Measurements from ENCODE around the gene CADPS2. TPM values are rescaled to one million over a fixed set of nuclear protein-coding genes. Genes with fewer than 3 reads are reported as not detected.

CADPS2 gene
- total and polyA plus RNA-seq, 10 of the 15 experiments (the other 5 are each of a cell fraction or from before 2014, with no cell fraction given): 0.05 to 7.5 (median 0.25) TPM

GRCh38 chr7:122770686-122771335, 115.4 kb downstream of the CADPS2 start:
- Histone ChIP-seq H3K36me3 (ENCODE audit: control insufficient read depth in 2 of 2, insufficient read depth in 2 of 2, low read length in 1 of 2) (no peaks in the 10 kb centered on the region), H4K20me1 (ENCODE audit: control insufficient read depth, insufficient read depth) (no peaks in the 10 kb centered on the region), H3K9me3 (replicated peaks; ENCODE audit: control insufficient read depth, insufficient read depth, low read length) (no peaks in the 10 kb centered on the region), H3K4me1 (ENCODE audit: control insufficient read depth, insufficient read depth, low read length) (no peaks in the 10 kb centered on the region), H3K27ac (ENCODE audit: control insufficient read depth, insufficient read depth) (no peak overlapping the region), H3K27me3 (replicated peaks in 1 of 2; ENCODE audit: control insufficient read depth in 2 of 2, insufficient read depth in 2 of 2, low read length in 1 of 2) (no peaks in the 10 kb centered on the region), H3K9ac (ENCODE audit: control insufficient read depth, insufficient read depth, low read length) (no peak overlapping the region), H3K79me2 (ENCODE audit: control insufficient read depth, insufficient read depth, low read length) (no peaks in the 10 kb centered on the region), H2AFZ (ENCODE audit: control insufficient read depth, low read depth, low read length) (no peak overlapping the region), H3K4me2 (ENCODE audit: control insufficient read depth, insufficient read depth) (no peak overlapping the region), H3K4me3 (no peak overlapping the region)
- ChIA-PET SMC1A (ENCODE audit: uncharacterized antibody, unreplicated experiment) (interaction anchor here (0.6 to 4.1 kb wide), 7 partner anchors 18 to 237 kb away, joined by 3 to 15 read pairs (median 3); no protein-coding TSS in a partner anchor), RAD21 (ENCODE audit: unreplicated experiment) (interaction anchor here (1.3 to 3.8 kb wide), 2 partner anchors 34 to 56 kb away, joined by 3 to 22 read pairs; no protein-coding TSS in a partner anchor), POLR2A (no interaction called here), CTCF (interaction anchor here (1.2 to 1.3 kb wide), 2 partner anchors 21 to 123 kb away, joined by 3 to 4 read pairs; no protein-coding TSS in a partner anchor)
- WGBS (ENCODE audit: insufficient coverage, insufficient replicate concordance, low lambda C conversion rate, missing lambda C conversion rate): 49% methylated on average over 4 of the region's 4 CpGs
- intact Hi-C loops (cut with micrococcal nuclease; ENCODE audit: unreplicated experiment): no loop called here
- DNase-seq (ENCODE audit: low read depth, low spot score): no peak
- in situ Hi-C loops (cut with MboI): no loop called here
- FAIRE-seq: no peak
- ATAC-seq: 0 out of 3 replicates have a peak, but pooled peaks have one; percentile 19
- TF ChIP-seq GABPA (IDR thresholded peaks at IDR 0.05; ENCODE audit: low read depth): no peak
- TF ChIP-seq BCL3 (IDR thresholded peaks at IDR 0.05; ENCODE audit: borderline replicate concordance, insufficient read depth, low read depth, low read length, poor library complexity, severe bottlenecking): no peak
- TF ChIP-seq CHD4 (IDR thresholded peaks at IDR 0.05): no peak
- TF ChIP-seq EED (IDR thresholded peaks at IDR 0.05; ENCODE audit: low read depth): no peak
- no peak for TF ChIP-seq RBBP5 (conservative IDR thresholded peaks at IDR 0.05)
- BruUV-seq (replicated peaks): no TSS peak
